Osteocyte (in vitro differentiated cells): Measurements from ENCODE around the gene NCK2. TPM values are rescaled to one million over a fixed set of nuclear protein-coding genes. Genes with fewer than 3 reads are reported as not detected.

Experiments used
- DNase-seq: peaks from one replicate; pipeline ENCODE4 v3.0.0; 2021; ENCODE audit warnings: mixed read lengths; ENCODE audit not compliant: unreplicated experiment; ENCODE audit errors: extremely low spot score
- H3K27ac Mint-ChIP-seq: one replicate; pipeline ENCODE4 v1.8.0; 2021; ENCODE audit warnings: mild to moderate bottlenecking, mixed read lengths; ENCODE audit not compliant: unreplicated experiment
- H3K27me3 Mint-ChIP-seq: one replicate; pipeline ENCODE4 v1.8.0; 2021; ENCODE audit warnings: mixed read lengths; ENCODE audit not compliant: unreplicated experiment
- H3K36me3 Mint-ChIP-seq: one replicate; pipeline ENCODE4 v1.8.0; 2021; ENCODE audit warnings: mixed read lengths; ENCODE audit not compliant: unreplicated experiment
- H3K4me1 Mint-ChIP-seq: one replicate; pipeline ENCODE4 v1.8.0; 2021; ENCODE audit warnings: mixed read lengths; ENCODE audit not compliant: unreplicated experiment
- H3K4me3 Mint-ChIP-seq: one replicate; pipeline ENCODE4 v1.8.0; 2021; ENCODE audit warnings: mild to moderate bottlenecking, moderate library complexity, mixed read lengths; ENCODE audit not compliant: unreplicated experiment
- H3K9me3 Mint-ChIP-seq: one replicate; pipeline ENCODE4 v1.8.0; 2021; ENCODE audit warnings: mixed read lengths; ENCODE audit not compliant: unreplicated experiment
- total RNA-seq: library from RNA; stranded (reverse); gene quantifications from 2 replicates; pipeline ENCODE4 v1.2.1, GENCODE V29; 2021
- TF ChIP-seq, protein P1 (sequence below): fragments of 200-600 bp; sonication (generic); IDR thresholded peaks from 2 replicates; pipeline ENCODE4 v1.5.0; 2021; ENCODE audit warnings: antibody characterized with exemption, mild to moderate bottlenecking, moderate library complexity

NCK2 gene
- total RNA-seq, 1 donor from 2014 or later, result 39.5 TPM

GRCh38 chr2:105796131-105796638 is 51.5 kb downstream of the NCK2 start:
- Mint-ChIP-seq H3K36me3 (peaks cover 5% of the 10 kb centered on the region), H3K4me3 (no peak overlapping the region), H3K9me3 (no peaks in the 10 kb centered on the region), H3K27me3 (no peaks in the 10 kb centered on the region), H3K27ac (no peak overlapping the region), H3K4me1 (peaks cover 57% of the 10 kb centered on the region)
- DNase-seq, result no peak
- TF ChIP-seq, protein P1, sequence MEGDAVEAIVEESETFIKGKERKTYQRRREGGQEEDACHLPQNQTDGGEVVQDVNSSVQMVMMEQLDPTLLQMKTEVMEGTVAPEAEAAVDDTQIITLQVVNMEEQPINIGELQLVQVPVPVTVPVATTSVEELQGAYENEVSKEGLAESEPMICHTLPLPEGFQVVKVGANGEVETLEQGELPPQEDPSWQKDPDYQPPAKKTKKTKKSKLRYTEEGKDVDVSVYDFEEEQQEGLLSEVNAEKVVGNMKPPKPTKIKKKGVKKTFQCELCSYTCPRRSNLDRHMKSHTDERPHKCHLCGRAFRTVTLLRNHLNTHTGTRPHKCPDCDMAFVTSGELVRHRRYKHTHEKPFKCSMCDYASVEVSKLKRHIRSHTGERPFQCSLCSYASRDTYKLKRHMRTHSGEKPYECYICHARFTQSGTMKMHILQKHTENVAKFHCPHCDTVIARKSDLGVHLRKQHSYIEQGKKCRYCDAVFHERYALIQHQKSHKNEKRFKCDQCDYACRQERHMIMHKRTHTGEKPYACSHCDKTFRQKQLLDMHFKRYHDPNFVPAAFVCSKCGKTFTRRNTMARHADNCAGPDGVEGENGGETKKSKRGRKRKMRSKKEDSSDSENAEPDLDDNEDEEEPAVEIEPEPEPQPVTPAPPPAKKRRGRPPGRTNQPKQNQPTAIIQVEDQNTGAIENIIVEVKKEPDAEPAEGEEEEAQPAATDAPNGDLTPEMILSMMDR, result no peak

DNA sequence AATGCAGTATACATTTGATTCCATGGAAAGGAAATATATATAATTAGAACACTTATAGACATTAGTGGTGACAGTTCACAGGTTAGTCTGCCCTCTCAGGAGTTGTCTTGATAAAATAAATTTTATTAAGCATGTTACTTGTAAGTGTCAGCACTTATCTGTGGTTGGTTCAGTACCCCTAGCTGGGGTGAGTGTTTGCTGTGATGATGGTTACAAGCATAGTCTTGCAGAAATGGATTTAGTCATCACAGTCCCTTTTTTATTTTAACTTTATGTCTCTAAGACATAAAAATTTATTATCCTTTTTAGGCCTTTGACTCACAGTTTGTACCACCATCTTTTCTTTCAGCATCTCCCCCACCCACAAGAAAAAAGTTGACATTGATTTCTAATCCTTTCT is 52.1 kb downstream of the NCK2 start:
- TF ChIP-seq, protein P1, result no peak
- Mint-ChIP-seq H3K27me3 (no peaks in the 10 kb centered on the region), H3K9me3 (no peaks in the 10 kb centered on the region), H3K27ac (no peak overlapping the region), H3K4me3 (no peak overlapping the region), H3K36me3 (peaks cover 5% of the 10 kb centered on the region), H3K4me1 (peaks cover 52% of the 10 kb centered on the region)
- DNase-seq, result no peak

GRCh38 chr2:105797298-105797819 is 52.6 kb downstream of the NCK2 start:
- no peak overlapping the region for H3K4me3 Mint-ChIP-seq
- H3K27me3 Mint-ChIP-seq, result no peaks in the 10 kb centered on the region
- H3K9me3 Mint-ChIP-seq, result no peaks in the 10 kb centered on the region
- TF ChIP-seq, protein P1, result no peak
- peaks cover 7% of the 10 kb centered on the region for H3K36me3 Mint-ChIP-seq
- no peak for DNase-seq
- no peak overlapping the region for H3K27ac Mint-ChIP-seq
- H3K4me1 Mint-ChIP-seq, result peaks cover 53% of the 10 kb centered on the region

DNA sequence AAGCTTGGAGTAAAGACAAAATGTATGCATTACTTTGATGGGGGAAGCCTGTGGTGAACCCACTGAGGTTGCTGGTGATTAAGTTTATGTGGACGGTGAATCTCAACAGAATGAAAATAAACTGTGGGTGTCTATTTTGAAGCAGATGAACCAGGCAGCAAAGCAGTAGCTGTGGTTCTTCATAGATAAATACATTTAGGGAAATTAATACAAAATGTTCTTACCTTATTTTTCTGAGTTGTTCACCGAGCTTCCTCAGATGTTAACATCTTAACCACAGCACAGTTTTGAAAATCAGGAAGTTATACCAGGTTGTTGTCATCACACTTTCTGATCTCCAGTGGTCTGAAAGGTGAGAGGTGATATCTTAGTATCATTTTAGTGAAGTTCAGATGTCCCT is 53.9 kb downstream of the NCK2 start:
- DNase-seq, result no peak
- TF ChIP-seq, protein P1, result no peak
- no peak overlapping the region for H3K27ac Mint-ChIP-seq

DNA sequence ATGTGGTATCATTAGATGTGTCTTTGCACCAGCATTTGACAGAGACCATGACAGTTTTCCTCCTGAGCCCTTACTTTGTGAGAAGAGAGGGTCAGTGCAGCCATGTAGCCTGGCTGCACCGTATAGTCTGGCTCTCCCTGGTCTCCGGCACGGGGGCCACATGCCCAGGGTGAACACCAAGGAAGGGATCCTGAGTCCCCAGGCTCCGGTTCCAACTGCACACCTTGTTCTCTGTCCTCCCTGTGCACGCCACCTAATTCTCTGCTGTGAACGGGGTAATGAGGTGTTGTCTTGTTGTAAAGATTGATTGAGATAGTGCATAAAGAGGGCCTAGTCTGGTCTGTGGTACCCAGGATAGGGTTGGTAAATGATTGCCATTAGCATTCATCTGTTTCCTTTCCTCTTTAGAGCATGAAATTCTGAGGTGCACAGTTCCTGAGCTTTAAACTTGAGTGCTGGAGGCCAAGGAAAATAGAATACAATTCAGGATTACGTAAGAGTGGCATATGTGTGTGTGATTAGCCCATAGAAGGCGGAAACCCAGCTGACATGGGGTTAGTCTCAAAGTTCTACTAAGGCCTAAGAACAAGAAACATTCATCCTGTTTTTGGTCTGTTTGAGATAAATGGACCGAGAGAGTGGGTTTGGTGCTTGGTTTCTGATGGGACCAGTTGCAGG is 55.5 kb downstream of the NCK2 start:
- no peaks in the 10 kb centered on the region for H3K27me3 Mint-ChIP-seq
- H3K9me3 Mint-ChIP-seq, result no peaks in the 10 kb centered on the region
- no peak overlapping the region for H3K4me3 Mint-ChIP-seq
- DNase-seq, result no peak
- TF ChIP-seq, protein P1, result no peak
- peaks cover 65% of the 10 kb centered on the region for H3K4me1 Mint-ChIP-seq
- H3K36me3 Mint-ChIP-seq, result peaks cover 7% of the 10 kb centered on the region
- H3K27ac Mint-ChIP-seq, result no peak overlapping the region

More for the DNA sequence above, 53.9 kb downstream of the NCK2 start:
- peaks cover 7% of the 10 kb centered on the region for H3K36me3 Mint-ChIP-seq
- no peak overlapping the region for H3K4me3 Mint-ChIP-seq
- no peaks in the 10 kb centered on the region for H3K27me3 Mint-ChIP-seq
- no peaks in the 10 kb centered on the region for H3K9me3 Mint-ChIP-seq
- H3K4me1 Mint-ChIP-seq, result peaks cover 57% of the 10 kb centered on the region
